Gastrocnemius medialis (tissue), 4 donors: Measurements from ENCODE around the gene MRPL4.

Source experiments
- CTCF ChIP-seq, 5 experiments: fragments of 450-650 bp in 3 of 5; fragments of 200-600 bp in 2 of 5; sonication (generic) in 2 of 5; IDR thresholded peaks in 4 of 5; conservative IDR thresholded peaks in 1 of 5; 1 replicate in 4 of 5; 2 replicates in 1 of 5; pipeline ENCODE4 v1.5.1; 2016 to 2019; ENCODE audit warnings: antibody characterized with exemption in 5 of 5, mild to moderate bottlenecking in 3 of 5, moderate library complexity in 3 of 5
- POLR2A ChIP-seq, 2 donors: fragments of 450-650 bp; IDR thresholded peaks; one replicate each; pipeline ENCODE4 v1.6.1; 2017; ENCODE audit warnings: antibody characterized with exemption in 2 of 2, mild to moderate bottlenecking in 2 of 2, moderate library complexity in 2 of 2

- TF ChIP-seq CTCF (IDR thresholded peaks at IDR 0.05 in 4 of 5, conservative IDR thresholded peaks at IDR 0.05 in 1 of 5) (no peak), POLR2A (IDR thresholded peaks at IDR 0.05) (no peak)
These were observed 8.1 kb downstream of the MRPL4 start for GRCh38 chr19:10260141-10260584.
